K562 (cell line): ENCODE results near the gene CHD1L. TPM values are rescaled to one million over a fixed set of nuclear protein-coding genes. Genes with fewer than 3 reads are reported as not detected.

ENCODE experiments used
- ATAC-seq: fragments of 200-7000 bp; cut with Tn5 transposase; 3 replicates; pipeline ENCODE4 v1.9.1; 2020; ENCODE audit warnings: moderate library complexity
- BruUV-seq: library from RNA; stranded (reverse); fragments of 400-500 nt; replicated peaks from 2 replicates; lab custom pipeline; 2021; lab: Mats Ljungman, UMichigan
- CTCF ChIA-PET: fragments of 300-600 bp; formaldehyde crosslinking; extraction: SDS; loops from one replicate; lab custom pipeline; 2021; ENCODE audit warnings: low intra/inter-chr PET ratio; lab: Yijun Ruan, JAX
- POLR2A ChIA-PET: fragments of 300-600, 350-650 bp; sonication (Branson Sonifier 250); formaldehyde crosslinking; extraction: SDS; loops from one replicate; lab custom pipeline; 2021; ENCODE audit warnings: antibody characterized with exemption, inconsistent platforms; lab: Yijun Ruan, JAX
- DNase-seq, 4 experiments: peaks; one replicate each; pipeline versions ENCODE4 v3.0.0 to v3.0.0-alpha.2; 2011 to 2018; ENCODE audit warnings: low spot score in 3 of 4, mixed read lengths in 3 of 4; ENCODE audit errors: extremely low read depth in 1 of 4
- FAIRE-seq: peaks from 2 replicates; lab custom pipeline; 2011; peaks lifted over from hg19 to GRCh38; lab: Jason Lieb, UNC
- H2AFZ ChIP-seq: 2 replicates; pipeline ENCODE4 v1.6.0; 2011; ENCODE audit warnings: low read depth, low read length, control low read depth, inconsistent platforms
- H3K27ac ChIP-seq: fragments of 200-600 bp; 3 replicates; pipeline ENCODE4 v1.8.0; 2011; ENCODE audit warnings: low read depth, mild to moderate bottlenecking, control low read depth, inconsistent platforms, low read length, moderate library complexity, mixed read lengths; ENCODE audit errors: extremely low read depth
- H3K27me3 ChIP-seq, 2 experiments: fragments of 300-600 bp in 1 of 2; 2 replicates in 1 of 2; 3 replicates in 1 of 2; pipeline versions ENCODE4 v1.6.0 to v1.8.0; 2011; ENCODE audit warnings: inconsistent platforms in 2 of 2, low read length in 2 of 2, mild to moderate bottlenecking in 1 of 2, mixed read lengths in 1 of 2, moderate library complexity in 1 of 2; ENCODE audit not compliant: control insufficient read depth in 2 of 2, insufficient read depth in 2 of 2
- H3K36me3 ChIP-seq: fragments of 300-600 bp; 3 replicates; pipeline ENCODE4 v1.8.0; 2011; ENCODE audit warnings: mild to moderate bottlenecking, low read length, inconsistent platforms; ENCODE audit not compliant: control insufficient read depth, insufficient read depth
- H3K4me1 ChIP-seq, 2 experiments: fragments of 200-600 bp in 1 of 2; replicated peaks in 1 of 2; 2 replicates in 1 of 2; 3 replicates in 1 of 2; pipeline versions ENCODE4 v1.5.1 to v1.8.0; 2011; ENCODE audit warnings: inconsistent platforms in 2 of 2, low read length in 2 of 2, mild to moderate bottlenecking in 1 of 2, mixed read lengths in 1 of 2, moderate library complexity in 1 of 2; ENCODE audit not compliant: control insufficient read depth in 2 of 2, insufficient read depth in 2 of 2
- H3K4me2 ChIP-seq: 2 replicates; pipeline ENCODE4 v1.6.1; 2011; ENCODE audit warnings: low read length, control low read depth, inconsistent platforms, mixed read lengths; ENCODE audit not compliant: insufficient read depth
- H3K4me3 ChIP-seq: fragments of 200-600 bp; sonication (generic), shearing (Covaris generic); 2 replicates; pipeline ENCODE4 v1.5.1; 2016; ENCODE audit warnings: control low read depth, inconsistent platforms
- H3K79me2 ChIP-seq: fragments of 200-600 bp; 3 replicates; pipeline ENCODE4 v1.8.0; 2011; ENCODE audit warnings: low read length, inconsistent platforms; ENCODE audit not compliant: control insufficient read depth, insufficient read depth
- H3K9ac ChIP-seq, 2 experiments: 2 replicates each; pipeline versions ENCODE4 v1.6.0 to v1.6.1; 2011; ENCODE audit warnings: low read depth in 2 of 2, low read length in 2 of 2, control low read depth in 1 of 2, inconsistent platforms in 1 of 2, mild to moderate bottlenecking in 1 of 2, mixed read lengths in 1 of 2; ENCODE audit not compliant: insufficient read depth in 1 of 2
- H3K9me1 ChIP-seq: one replicate; pipeline ENCODE4 v1.6.0; 2011; ENCODE audit warnings: inconsistent platforms, mild to moderate bottlenecking, low read length, moderate library complexity; ENCODE audit not compliant: control insufficient read depth, insufficient read depth
- H3K9me3 ChIP-seq: replicated peaks from 2 replicates; pipeline ENCODE4 v1.5.1; 2011; ENCODE audit warnings: low read depth, low read length, inconsistent platforms; ENCODE audit not compliant: control insufficient read depth, insufficient read depth
- H4K20me1 ChIP-seq: replicated peaks from 2 replicates; pipeline ENCODE4 v1.6.1; 2011; ENCODE audit warnings: low read length, inconsistent platforms, mixed read lengths; ENCODE audit not compliant: control insufficient read depth, insufficient read depth
- BRF1 ChIP-seq: IDR thresholded peaks from 3 replicates; pipeline ENCODE4 v1.6.1; 2011; ENCODE audit warnings: borderline replicate concordance, mild to moderate bottlenecking; ENCODE audit not compliant: insufficient read length; ENCODE audit errors: extremely low read depth
- ERF ChIP-seq: fragments of 450-650 bp; formaldehyde crosslinking; IDR thresholded peaks from 2 replicates; pipeline ENCODE4 v1.4.0; 2020; ENCODE audit warnings: mild to moderate bottlenecking, mixed read lengths
- GATA2 ChIP-seq: sonication (generic); formaldehyde crosslinking; IDR thresholded peaks from 2 replicates; pipeline ENCODE4 v1.4.0; 2020; ENCODE audit warnings: mild to moderate bottlenecking, missing genetic modification reagents
- HDAC8 ChIP-seq: fragments of 450-650 bp; IDR thresholded peaks from 2 replicates; pipeline ENCODE4 v1.6.1; 2016; ENCODE audit warnings: mild to moderate bottlenecking, missing genetic modification characterization, moderate library complexity, missing compliant biosample characterization
- NFIC ChIP-seq: fragments of 450-650 bp; IDR thresholded peaks from 2 replicates; pipeline ENCODE4 v1.6.1; 2017; ENCODE audit warnings: mild to moderate bottlenecking, inconsistent platforms
- RBM22 ChIP-seq: fragments of 200-400 bp; formaldehyde crosslinking; IDR thresholded peaks from 2 replicates; pipeline ENCODE4 v1.6.1; 2018; ENCODE audit warnings: low read length, low read depth; ENCODE audit not compliant: poor library complexity, severe bottlenecking
- XRCC3 ChIP-seq: fragments of 450-650 bp; IDR thresholded peaks from 2 replicates; pipeline ENCODE4 v1.6.1; 2017; ENCODE audit warnings: mild to moderate bottlenecking, moderate library complexity
- ZBTB7A ChIP-seq: IDR thresholded peaks from 2 replicates; pipeline ENCODE4 v1.6.1; 2011; ENCODE audit warnings: low read depth, mild to moderate bottlenecking, low read length, moderate library complexity, borderline replicate concordance; ENCODE audit not compliant: control insufficient read depth
- ZNF778 ChIP-seq: fragments of 450-650 bp; formaldehyde crosslinking; IDR thresholded peaks from 2 replicates; pipeline ENCODE4 v1.4.0; 2020; ENCODE audit warnings: mild to moderate bottlenecking, moderate library complexity
- ZNF830 ChIP-seq: fragments of 250-450 bp; sonication (Bioruptor Pico); IDR thresholded peaks from 2 replicates; pipeline ENCODE4 v1.5.0; 2021; ENCODE audit warnings: mild to moderate bottlenecking
- WGBS: fragments of 100-300 bp; shearing (Covaris generic); methylation state at CpG from one replicate; pipeline ENCODE4 v1.1.6; 2016; ENCODE audit warnings: low coverage, mixed read lengths; ENCODE audit not compliant: insufficient coverage; ENCODE audit errors: missing lambda C conversion rate; 5-methylcytosine and 5-hydroxymethylcytosine counted together
- in situ Hi-C: fragments of 300-500 bp; cut with MboI; formaldehyde crosslinking; loops from 4 replicates; pipeline ENCODE4 v1.15.0; 2018; ENCODE audit warnings: inconsistent platforms, mixed read lengths
- intact Hi-C: fragments of 100-400 bp; cut with micrococcal nuclease; formaldehyde crosslinking; loops from 2 replicates; pipeline ENCODE4 v1.14.2; 2022
- polyA plus RNA-seq, 8 experiments: library from polyadenylated mRNA; depleted of rRNA in 4 of 8; stranded (reverse) in 5 of 8; unstranded in 3 of 8; fragments of >200 nt; fragmentation: Nextera tagmentation in 2 of 8; fragmentation: Illumina TruSeq in 1 of 8; extraction: Ambion mirVana in 2 of 8; extraction: Trizol in 1 of 8; gene quantifications; 2 replicates each; pipeline versions ENCODE4 v1.2.1 to v1.2.3, GENCODE V29; 2011 to 2014; ENCODE audit warnings: inconsistent platforms in 1 of 8, missing spikeins in 1 of 8
- total RNA-seq, 7 experiments: library from RNA; depleted of rRNA in 6 of 7; stranded (reverse); fragments of >200 nt in 6 of 7; fragmentation: Illumina TruSeq in 2 of 7; extraction: Trizol in 2 of 7; gene quantifications; 2 replicates each; pipeline versions ENCODE4 v1.2.1 to v1.2.3, GENCODE V29; 2011 to 2021; ENCODE audit warnings: low replicate concordance in 1 of 7
- TF ChIP-seq, protein P1 (sequence below): fragments of 450-650 bp; IDR thresholded peaks from one replicate; pipeline ENCODE4 v1.6.1; 2018; ENCODE audit warnings: mild to moderate bottlenecking, moderate library complexity; ENCODE audit not compliant: partially characterized antibody
- TF ChIP-seq, protein P2 (sequence below): fragments of 150-350 bp; conservative IDR thresholded peaks from 2 replicates; pipeline ENCODE4 v1.6.1; 2014; ENCODE audit warnings: low read length
- TF ChIP-seq, protein P3 (sequence below): fragments of 450-650 bp; IDR thresholded peaks from 2 replicates; pipeline ENCODE4 v1.6.1; 2014; ENCODE audit warnings: low read depth, mild to moderate bottlenecking, moderate library complexity, borderline replicate concordance

The CHD1L gene
- total and polyA plus RNA-seq, 9 of the 15 experiments (the other 6 are each of a cell fraction or from before 2014, with no cell fraction given), result 25.0 to 93.3 (median 59.1) TPM

DNA sequence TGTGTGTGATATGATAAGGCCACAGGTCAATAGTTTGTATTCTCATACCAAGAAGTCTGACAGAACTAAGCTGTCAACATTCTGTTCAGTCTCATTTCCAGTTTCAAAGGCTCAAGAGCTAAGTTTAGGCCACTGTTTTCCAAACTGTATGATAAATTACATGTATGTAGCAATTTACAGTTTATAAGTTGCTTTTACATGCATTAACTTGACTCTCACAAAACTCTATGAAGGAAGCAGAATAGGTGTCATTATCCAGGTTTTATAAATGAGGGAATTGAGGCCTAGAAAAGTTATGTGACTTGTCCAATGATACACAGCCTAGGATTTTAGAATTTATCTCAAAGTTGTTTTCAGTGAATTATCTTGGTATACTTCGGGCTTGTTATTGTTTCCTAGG lies 40.7 kb upstream of the CHD1L start (continued):
- TF ChIP-seq, protein P1, sequence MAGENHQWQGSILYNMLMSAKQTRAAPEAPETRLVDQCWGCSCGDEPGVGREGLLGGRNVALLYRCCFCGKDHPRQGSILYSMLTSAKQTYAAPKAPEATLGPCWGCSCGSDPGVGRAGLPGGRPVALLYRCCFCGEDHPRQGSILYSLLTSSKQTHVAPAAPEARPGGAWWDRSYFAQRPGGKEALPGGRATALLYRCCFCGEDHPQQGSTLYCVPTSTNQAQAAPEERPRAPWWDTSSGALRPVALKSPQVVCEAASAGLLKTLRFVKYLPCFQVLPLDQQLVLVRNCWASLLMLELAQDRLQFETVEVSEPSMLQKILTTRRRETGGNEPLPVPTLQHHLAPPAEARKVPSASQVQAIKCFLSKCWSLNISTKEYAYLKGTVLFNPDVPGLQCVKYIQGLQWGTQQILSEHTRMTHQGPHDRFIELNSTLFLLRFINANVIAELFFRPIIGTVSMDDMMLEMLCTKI, result no peak

DNA sequence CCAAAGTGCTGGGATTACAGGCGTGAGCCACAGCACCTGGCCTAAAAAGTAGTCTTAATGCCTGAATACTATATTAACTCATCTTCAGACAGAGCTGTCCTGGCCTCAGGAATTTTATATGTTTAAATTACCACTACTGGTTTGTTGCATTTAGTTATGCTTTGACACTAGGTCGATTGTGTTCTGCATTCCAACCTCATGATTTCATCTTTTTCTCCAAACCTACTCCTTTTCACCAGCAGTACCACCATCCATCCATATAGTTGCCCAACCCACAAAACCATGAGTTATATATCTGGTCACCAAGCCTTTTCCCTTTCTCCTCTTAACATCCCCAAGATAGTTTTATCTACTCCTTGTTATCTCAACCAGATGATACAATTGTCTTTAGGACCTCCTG lies 39.9 kb upstream of the CHD1L start:
- no peaks in the 10 kb centered on the region for H3K4me1 ChIP-seq
- no peaks in the 10 kb centered on the region for H3K79me2 ChIP-seq
- ChIA-PET POLR2A (interaction anchor here (1.5 kb wide), 1 partner anchor 12 kb away, joined by 5 read pairs; no protein-coding TSS in a partner anchor), CTCF (no interaction called here)
- peaks cover 0 to 8% of the 10 kb centered on the region in 2 experiments; a peak in 4 of 5 replicates for H3K27me3 ChIP-seq
- no peaks in the 10 kb centered on the region for H3K36me3 ChIP-seq
- no peak overlapping the region for H3K27ac ChIP-seq
- DNase-seq (no peak), ATAC-seq (no peak), FAIRE-seq (no peak)
- no peaks in the 10 kb centered on the region for H3K9me1 ChIP-seq
- H3K4me3 ChIP-seq, result no peak overlapping the region
- no peaks in the 10 kb centered on the region for H3K9me3 ChIP-seq
- 0% methylated on average over 2 of the region's 2 CpGs for WGBS
- TF ChIP-seq GATA2 (no peak), ERF (CRISPR knock-in tag) (no peak), ZBTB7A (no peak), RBM22 (no peak), BRF1 (no peak), XRCC3 (no peak), ZNF778 (no peak), HDAC8 (tag) (no peak), ZNF830 (CRISPR knock-in tag) (no peak), NFIC (no peak)
- TF ChIP-seq, protein P2, sequence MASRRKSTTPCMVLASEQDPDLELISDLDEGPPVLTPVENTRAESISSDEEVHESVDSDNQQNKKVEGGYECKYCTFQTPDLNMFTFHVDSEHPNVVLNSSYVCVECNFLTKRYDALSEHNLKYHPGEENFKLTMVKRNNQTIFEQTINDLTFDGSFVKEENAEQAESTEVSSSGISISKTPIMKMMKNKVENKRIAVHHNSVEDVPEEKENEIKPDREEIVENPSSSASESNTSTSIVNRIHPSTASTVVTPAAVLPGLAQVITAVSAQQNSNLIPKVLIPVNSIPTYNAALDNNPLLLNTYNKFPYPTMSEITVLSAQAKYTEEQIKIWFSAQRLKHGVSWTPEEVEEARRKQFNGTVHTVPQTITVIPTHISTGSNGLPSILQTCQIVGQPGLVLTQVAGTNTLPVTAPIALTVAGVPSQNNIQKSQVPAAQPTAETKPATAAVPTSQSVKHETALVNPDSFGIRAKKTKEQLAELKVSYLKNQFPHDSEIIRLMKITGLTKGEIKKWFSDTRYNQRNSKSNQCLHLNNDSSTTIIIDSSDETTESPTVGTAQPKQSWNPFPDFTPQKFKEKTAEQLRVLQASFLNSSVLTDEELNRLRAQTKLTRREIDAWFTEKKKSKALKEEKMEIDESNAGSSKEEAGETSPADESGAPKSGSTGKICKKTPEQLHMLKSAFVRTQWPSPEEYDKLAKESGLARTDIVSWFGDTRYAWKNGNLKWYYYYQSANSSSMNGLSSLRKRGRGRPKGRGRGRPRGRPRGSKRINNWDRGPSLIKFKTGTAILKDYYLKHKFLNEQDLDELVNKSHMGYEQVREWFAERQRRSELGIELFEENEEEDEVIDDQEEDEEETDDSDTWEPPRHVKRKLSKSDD, result no peak
- TF ChIP-seq, protein P3, sequence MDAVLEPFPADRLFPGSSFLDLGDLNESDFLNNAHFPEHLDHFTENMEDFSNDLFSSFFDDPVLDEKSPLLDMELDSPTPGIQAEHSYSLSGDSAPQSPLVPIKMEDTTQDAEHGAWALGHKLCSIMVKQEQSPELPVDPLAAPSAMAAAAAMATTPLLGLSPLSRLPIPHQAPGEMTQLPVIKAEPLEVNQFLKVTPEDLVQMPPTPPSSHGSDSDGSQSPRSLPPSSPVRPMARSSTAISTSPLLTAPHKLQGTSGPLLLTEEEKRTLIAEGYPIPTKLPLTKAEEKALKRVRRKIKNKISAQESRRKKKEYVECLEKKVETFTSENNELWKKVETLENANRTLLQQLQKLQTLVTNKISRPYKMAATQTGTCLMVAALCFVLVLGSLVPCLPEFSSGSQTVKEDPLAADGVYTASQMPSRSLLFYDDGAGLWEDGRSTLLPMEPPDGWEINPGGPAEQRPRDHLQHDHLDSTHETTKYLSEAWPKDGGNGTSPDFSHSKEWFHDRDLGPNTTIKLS, result no peak
- no peak overlapping the region for H2AFZ ChIP-seq
- H3K4me2 ChIP-seq, result no peak overlapping the region
- H4K20me1 ChIP-seq, result no peaks in the 10 kb centered on the region
- no peak overlapping the region for H3K9ac ChIP-seq
- intact Hi-C loops, result no loop called here
- in situ Hi-C loops, result no loop called here
- BruUV-seq, result no TSS peak
